ENCODE results near the gene TRDN.
"Not testable (repeated sequence)": the region's sequence is repeated elsewhere in the genome, so short reads cannot be mapped to it uniquely, and the experiment has no call there.

DNA sequence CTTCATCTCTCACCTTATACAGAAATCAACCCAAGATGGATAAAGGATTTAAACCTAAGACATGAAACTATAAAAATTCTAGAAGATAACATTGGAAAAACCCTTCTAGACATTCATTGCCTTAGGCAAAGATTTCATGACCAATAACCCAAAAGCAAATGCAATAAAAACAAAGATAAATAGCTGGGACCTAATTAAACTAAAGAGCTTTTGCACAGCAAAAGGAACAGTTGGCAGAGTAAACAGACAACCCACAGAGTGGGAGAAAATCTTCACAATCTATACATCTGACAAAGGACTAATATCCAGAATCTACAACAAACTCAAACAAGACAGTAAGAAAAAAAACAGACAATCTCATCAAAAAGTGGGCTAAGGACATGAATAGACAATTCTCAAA is 183.7 kb downstream of the TRDN start:
- TF ChIP-seq, protein P1, sequence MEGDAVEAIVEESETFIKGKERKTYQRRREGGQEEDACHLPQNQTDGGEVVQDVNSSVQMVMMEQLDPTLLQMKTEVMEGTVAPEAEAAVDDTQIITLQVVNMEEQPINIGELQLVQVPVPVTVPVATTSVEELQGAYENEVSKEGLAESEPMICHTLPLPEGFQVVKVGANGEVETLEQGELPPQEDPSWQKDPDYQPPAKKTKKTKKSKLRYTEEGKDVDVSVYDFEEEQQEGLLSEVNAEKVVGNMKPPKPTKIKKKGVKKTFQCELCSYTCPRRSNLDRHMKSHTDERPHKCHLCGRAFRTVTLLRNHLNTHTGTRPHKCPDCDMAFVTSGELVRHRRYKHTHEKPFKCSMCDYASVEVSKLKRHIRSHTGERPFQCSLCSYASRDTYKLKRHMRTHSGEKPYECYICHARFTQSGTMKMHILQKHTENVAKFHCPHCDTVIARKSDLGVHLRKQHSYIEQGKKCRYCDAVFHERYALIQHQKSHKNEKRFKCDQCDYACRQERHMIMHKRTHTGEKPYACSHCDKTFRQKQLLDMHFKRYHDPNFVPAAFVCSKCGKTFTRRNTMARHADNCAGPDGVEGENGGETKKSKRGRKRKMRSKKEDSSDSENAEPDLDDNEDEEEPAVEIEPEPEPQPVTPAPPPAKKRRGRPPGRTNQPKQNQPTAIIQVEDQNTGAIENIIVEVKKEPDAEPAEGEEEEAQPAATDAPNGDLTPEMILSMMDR (IDR thresholded peaks at IDR 0.05): not testable (repeated sequence)
- not testable (repeated sequence) for TF ChIP-seq EZH2phosphoT487 (IDR thresholded peaks at IDR 0.05)
